AG08396 (cell line): Measurements from ENCODE around the gene ZNF536.
"Not testable (repeated sequence)": the region's sequence is repeated elsewhere in the genome, so short reads cannot be mapped to it uniquely, and the experiment has no call there.

Experiments
- DNase-seq: peaks from one replicate; pipeline ENCODE4 v3.0.0; 2012; ENCODE audit warnings: low spot score, mixed read lengths

ZNF536 gene

GRCh38 chr19:30446120-30446519, 73.9 kb downstream of the ZNF536 start:
- DNase-seq, result not testable (repeated sequence)

GRCh38 chr19:30446850-30447552, 74.8 kb downstream of the ZNF536 start:
- DNase-seq, result peak; percentile 28

GRCh38 chr19:30447553-30447870, 75.3 kb downstream of the ZNF536 start:
- DNase-seq, result no peak

DNA sequence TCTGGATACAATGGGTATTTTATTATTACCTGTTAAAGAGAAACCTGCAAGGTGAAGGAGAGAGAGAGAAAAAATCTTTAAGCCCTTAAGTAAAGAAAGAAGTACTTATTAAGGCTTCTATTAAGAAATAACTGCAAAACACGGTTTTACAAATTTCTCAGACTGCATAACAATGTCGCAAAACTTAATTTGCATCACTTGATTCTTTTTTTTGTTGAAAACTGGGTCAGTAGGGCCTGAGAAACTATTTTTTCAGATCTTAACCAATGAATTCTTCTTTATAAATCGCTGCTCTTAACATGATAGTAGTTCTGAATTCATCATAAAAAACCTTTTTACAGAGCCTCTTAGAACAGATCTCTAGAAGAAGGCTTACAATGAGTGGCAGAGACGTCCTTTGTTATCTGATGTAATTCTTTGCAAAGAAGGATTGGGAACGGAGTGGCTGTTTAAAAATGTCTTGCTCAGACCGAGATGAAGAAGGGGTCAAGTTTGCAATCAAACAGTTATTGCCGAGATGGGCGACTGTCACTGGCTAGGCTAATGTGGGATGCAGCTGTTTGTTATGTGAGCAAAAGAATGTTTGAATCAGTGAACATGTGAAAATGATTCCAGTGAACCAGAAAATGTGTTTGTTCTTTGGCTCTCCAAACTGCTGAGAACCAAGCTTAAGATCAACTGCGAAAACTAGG, 76.3 kb downstream of the ZNF536 start:
- no peak for DNase-seq

DNA sequence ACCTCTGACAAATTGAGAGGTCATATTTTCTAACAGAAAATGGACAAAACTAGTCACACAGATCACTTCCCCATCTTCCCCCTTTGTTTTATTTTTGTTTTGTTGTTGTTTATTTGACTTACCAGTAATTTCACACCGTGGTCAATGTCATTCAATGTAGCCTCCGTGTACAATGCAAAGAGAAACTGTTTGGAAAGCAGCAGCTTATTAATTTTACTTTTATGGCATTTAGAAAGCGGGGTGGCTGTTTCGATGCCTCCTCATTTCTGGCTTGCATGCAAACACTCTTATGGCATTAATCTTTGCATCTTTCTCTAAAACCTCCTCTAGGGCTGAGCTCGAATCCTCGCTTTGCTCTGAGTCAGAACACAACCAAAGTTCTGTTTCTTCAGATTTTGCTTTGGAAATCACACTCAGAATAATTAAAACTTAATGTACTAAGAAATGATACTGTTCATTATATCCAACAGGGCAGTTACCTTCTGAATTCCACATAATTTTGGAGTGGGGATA, 77.0 kb downstream of the ZNF536 start:
- DNase-seq, result no peak

- DNase-seq, result no peak
Measured at GRCh38 chr19:30449673-30450072, 77.5 kb downstream of the ZNF536 start.

GRCh38 chr19:30450100-30450499, 77.9 kb downstream of the ZNF536 start:
- DNase-seq, result peak; percentile 58

DNA sequence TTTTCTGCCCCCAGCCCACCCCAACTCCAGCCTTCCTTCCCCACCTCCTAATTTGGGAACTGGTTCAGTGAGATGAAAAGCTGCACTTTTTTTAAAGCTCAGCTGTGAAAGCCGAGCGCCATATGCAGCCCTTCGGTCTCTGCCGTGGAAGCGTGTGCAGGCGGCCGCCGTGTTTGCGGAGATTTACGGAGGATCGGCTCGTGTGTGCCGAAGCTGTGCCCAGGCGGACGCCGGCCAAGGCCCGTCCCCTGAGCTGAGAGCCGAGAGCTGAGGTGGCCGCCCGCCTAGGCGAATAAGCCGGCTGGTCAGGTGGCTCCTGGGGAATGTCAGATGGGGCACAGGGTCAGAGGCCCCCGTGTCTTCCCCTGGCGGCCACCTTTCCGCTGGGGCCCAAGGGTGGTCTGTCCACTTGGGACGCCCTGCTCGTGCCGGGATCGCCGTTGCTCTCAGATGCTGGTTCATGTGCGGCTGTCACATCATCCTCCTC, 78.7 kb downstream of the ZNF536 start:
- DNase-seq, result no peak

DNA sequence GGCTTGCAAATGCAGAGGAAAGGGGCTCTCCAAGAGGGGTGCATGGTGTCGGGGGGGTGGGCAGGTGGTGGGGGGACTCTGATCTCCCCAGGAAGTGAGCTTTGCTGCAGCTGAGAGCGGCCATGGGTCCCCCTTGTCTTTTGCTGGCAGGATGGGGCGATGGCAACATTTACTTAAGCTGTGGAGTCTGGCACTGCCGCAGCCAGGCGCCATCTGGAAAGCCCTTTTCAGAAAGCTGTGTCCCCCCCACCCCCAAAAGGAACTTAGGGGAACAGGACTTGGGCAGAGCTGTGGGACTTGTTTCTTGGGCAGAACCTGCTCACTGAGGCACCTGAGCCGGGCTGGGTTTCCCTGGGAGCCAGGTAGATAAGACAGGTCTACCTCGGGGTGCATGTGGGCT, 80.7 kb downstream of the ZNF536 start:
- DNase-seq, result no peak

DNA sequence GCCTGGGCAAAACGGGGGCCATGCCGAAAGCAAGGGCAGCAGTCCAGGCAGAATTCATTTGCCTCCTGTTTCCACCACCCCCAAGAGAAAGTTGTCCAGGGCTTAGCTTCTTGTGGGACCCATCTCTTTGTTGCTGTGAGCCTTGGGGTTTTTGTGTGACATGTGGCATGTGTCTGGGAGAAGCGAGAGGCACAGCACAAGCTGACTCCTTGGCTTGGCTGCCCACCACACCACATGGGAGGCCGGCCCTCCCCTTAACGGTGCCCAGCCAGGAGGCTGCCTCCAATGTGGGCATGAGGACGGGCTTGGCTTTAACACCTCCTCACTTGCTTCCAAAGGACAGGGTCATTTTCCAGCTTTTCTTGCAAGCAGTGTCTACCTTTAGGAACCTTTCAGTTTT, 81.6 kb downstream of the ZNF536 start:
- no peak for DNase-seq

DNA sequence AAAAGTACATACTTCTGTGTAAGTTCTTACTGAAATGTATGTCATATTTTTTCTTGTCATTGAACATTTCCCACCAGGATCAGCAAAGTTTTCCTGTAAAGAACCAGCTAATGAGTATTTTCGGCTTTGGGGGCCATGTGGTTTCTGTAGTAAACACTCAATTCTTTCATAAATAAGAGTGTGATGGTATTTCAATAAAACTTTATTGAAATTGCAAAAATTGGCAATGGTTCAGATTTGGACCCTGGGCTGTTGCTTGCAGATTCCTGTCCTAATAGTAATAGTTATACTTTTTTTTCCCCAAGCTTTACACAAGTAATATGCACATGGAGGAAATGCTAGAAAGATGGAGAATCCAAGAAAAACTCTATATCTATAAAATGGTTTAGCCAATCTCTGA, 83.7 kb downstream of the ZNF536 start:
- DNase-seq, result no peak

- no peak for DNase-seq
Measured at GRCh38 chr19:30457484-30457883, 85.3 kb downstream of the ZNF536 start.

DNA sequence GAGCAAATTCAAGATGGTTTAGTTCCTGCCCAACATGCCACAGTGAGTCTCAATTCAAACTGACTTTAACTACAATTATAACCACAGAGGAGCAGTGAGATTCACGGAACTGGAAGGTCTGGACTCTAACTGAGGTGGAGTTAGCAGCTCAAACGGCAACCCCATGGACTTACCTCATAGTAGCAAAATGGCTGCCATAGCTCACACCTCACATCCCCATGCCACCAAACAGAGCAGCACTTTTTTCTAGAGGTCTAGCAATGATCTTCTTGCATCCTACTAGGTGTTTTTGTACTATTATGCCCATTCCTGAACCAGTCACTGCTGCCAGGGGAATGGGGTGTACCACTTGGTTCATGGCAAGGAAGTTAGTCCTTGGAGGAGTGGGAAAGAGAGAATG, 87.7 kb downstream of the ZNF536 start:
- DNase-seq, result no peak

GRCh38 chr19:30464162-30464561, 92.0 kb downstream of the ZNF536 start:
- no peak for DNase-seq

GRCh38 chr19:30466598-30466997, 94.4 kb downstream of the ZNF536 start:
- not testable (repeated sequence) for DNase-seq

- DNase-seq, result no peak
Measured at GRCh38 chr19:30467239-30467638, 95.1 kb downstream of the ZNF536 start.

DNA sequence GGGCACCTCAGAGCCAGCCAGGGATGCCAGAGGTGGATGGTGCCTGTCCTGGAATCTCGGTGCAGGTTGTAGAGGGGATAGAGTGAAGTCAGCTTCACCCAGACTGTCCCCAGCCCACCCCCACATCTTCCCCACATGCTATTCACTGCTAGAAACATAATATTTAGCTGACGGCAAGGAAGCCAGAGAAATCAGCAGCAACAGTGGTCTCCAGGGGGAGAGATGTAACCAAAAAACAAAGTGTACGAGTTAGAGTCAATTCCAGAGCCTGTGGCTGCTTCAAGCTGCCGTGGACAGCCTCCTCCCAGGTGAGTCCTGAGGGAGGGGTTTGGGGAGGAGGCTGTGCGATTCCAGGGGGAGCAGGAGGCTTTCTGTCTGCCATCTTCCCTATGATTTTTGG, 97.6 kb downstream of the ZNF536 start:
- no peak for DNase-seq

- no peak for DNase-seq
Measured at GRCh38 chr19:30471441-30471840, 99.3 kb downstream of the ZNF536 start.

GRCh38 chr19:30473334-30473867, 101.2 kb downstream of the ZNF536 start:
- no peak for DNase-seq

DNA sequence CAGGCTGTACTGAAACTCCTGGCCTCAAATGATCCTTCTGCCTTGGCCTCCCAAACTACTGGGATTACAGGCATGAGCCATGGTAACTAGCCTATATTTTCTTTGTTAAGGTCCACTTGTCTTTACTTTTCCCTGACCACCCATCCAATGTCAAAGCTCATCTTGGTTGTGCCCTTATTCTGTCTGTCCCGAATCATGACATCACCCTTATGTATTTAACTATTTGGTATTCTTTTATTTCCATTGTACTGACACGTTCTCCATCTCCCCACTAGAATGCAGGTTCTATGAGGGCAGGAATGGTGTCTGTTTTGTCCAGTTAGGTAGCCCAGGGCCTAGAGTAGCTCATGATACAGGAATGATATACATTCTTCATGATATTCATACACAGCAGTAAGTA, 104.8 kb downstream of the ZNF536 start:
- no peak for DNase-seq

- DNase-seq, result peak; percentile 53
Measured at GRCh38 chr19:30479231-30479630, 107.0 kb downstream of the ZNF536 start.

DNA sequence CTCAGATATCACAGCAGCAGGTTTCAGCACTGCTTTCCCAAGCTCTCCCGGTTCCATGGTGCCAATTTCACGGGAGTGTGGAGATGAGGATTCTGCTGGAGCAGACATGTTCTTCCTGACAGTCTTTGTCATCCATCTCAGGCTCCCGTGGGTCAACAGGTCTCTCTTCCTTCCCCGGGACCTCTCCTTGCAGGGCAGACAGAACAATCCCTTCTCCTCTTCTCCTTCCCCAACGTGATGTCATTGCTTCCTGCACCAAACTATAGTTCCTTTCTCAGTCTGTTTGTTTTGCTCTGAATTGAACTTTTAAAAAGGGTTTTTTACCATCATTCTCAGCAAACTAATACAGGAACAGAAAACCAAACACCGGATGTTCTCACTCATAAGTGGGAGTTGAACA, 107.9 kb downstream of the ZNF536 start:
- no peak for DNase-seq

DNA sequence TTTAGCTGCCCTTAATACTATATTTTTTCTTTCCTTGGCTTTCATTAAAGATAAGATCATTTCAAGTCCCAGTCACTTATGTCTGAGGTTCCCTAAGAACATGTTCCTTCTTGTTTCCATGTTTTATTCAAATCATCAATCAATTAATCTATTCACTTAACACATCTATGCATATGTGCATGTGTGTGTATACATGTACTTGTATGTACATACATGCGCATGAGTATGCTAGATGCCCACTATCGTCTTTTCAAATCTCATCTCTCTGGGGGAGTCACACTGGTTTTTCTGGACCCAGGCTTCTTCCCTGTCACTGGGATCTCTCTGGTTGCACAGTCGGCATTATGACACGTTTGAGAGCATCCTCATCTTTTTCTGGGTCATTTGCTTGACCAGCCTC, 108.9 kb downstream of the ZNF536 start:
- DNase-seq, result no peak
